Measurements from ENCODE around the gene PTGFR.
A peak's percentile ranks its signal among the peaks of the same experiment; 100 is the strongest.

PTGFR gene

GRCh38 chr1:78490861-78491450, at the start of gene PTGFR:
TSS of gene PTGFR (plus strand) at chr1:78490974. CDS start at chr1:78492744, 1,770 bp downstream.
- DNase-seq: peak; percentile 83

GRCh38 chr1:78441921-78442320, 48.9 kb upstream of the PTGFR start:
- DNase-seq: no peak

- no peak for DNase-seq
Observed at GRCh38 chr1:78447086-78447485, 43.7 kb upstream of the PTGFR start.

GRCh38 chr1:78464449-78464891, 26.3 kb upstream of the PTGFR start:
- no peak for DNase-seq

- no peak for DNase-seq
Observed at GRCh38 chr1:78465143-78465542, 25.6 kb upstream of the PTGFR start.

- DNase-seq: no peak
Observed at GRCh38 chr1:78468521-78468920, 22.3 kb upstream of the PTGFR start.

GRCh38 chr1:78469576-78469975, 21.2 kb upstream of the PTGFR start:
- no peak for DNase-seq

GRCh38 chr1:78471890-78472620, 18.7 kb upstream of the PTGFR start:
- DNase-seq: no peak

- no peak for DNase-seq
Observed at GRCh38 chr1:78472851-78473496, 17.8 kb upstream of the PTGFR start.

- no peak for DNase-seq
Observed at GRCh38 chr1:78474092-78474491, 16.7 kb upstream of the PTGFR start.

- no peak for DNase-seq
Observed at GRCh38 chr1:78475888-78476610, 14.7 kb upstream of the PTGFR start.

GRCh38 chr1:78483903-78484302, 6.9 kb upstream of the PTGFR start:
- peak; percentile 14 for DNase-seq

- DNase-seq: peak; percentile 57
Observed at GRCh38 chr1:78491451-78492071, 787 bp downstream of the PTGFR start.

GRCh38 chr1:78492386-78492950, 1.7 kb downstream of the PTGFR start:
- DNase-seq: no peak

GRCh38 chr1:78493451-78493850, 2.7 kb downstream of the PTGFR start:
- no peak for DNase-seq

- no peak for DNase-seq
Observed at GRCh38 chr1:78497201-78497600, 6.4 kb downstream of the PTGFR start.

GRCh38 chr1:78500529-78500928, 9.8 kb downstream of the PTGFR start:
- no peak for DNase-seq

GRCh38 chr1:78501203-78501602, 10.4 kb downstream of the PTGFR start:
- peak; percentile 85 for DNase-seq

GRCh38 chr1:78511334-78511733, 20.6 kb downstream of the PTGFR start:
- no peak for DNase-seq

GRCh38 chr1:78516716-78517115, 25.9 kb downstream of the PTGFR start:
- DNase-seq: no peak

- no peak for DNase-seq
Observed at GRCh38 chr1:78519446-78519845, 28.7 kb downstream of the PTGFR start.

GRCh38 chr1:78520216-78520615, 29.4 kb downstream of the PTGFR start:
- DNase-seq: no peak

GRCh38 chr1:78520843-78521242, 30.1 kb downstream of the PTGFR start:
- no peak for DNase-seq
